PFSK-1 (cell line): ENCODE data around the gene FAM210B.

Experiments
- FOXP2 ChIP-seq: optimal IDR thresholded peaks from 2 replicates; pipeline ENCODE3; 2011; ENCODE audit warnings: borderline replicate concordance, control low read depth, inconsistent platforms; ENCODE audit not compliant: insufficient read depth; ENCODE audit errors: extremely low read length, extremely low read depth
- POLR2AphosphoS5 ChIP-seq: IDR thresholded peaks from 2 replicates; pipeline ENCODE4 v1.6.1; 2012; ENCODE audit warnings: low read depth, mild to moderate bottlenecking, control low read depth, low read length, moderate library complexity
- REST ChIP-seq, 2 experiments: IDR thresholded peaks; 2 replicates each; pipeline versions ENCODE4 v1.6.1 to v1.8.0; 2011 to 2012; ENCODE audit warnings: low read depth in 2 of 2, low read length in 2 of 2, control low read depth in 1 of 2, inconsistent platforms in 1 of 2, mild to moderate bottlenecking in 1 of 2, moderate library complexity in 1 of 2; ENCODE audit not compliant: insufficient read depth in 1 of 2
- SIN3A ChIP-seq: IDR thresholded peaks from 2 replicates; pipeline ENCODE4 v1.6.1; 2012; ENCODE audit warnings: mild to moderate bottlenecking, low read length, moderate library complexity, borderline replicate concordance; ENCODE audit not compliant: insufficient read depth
- TAF1 ChIP-seq: IDR thresholded peaks from 2 replicates; pipeline ENCODE4 v1.6.1; 2012; ENCODE audit warnings: low read length, control low read depth, borderline replicate concordance; ENCODE audit not compliant: insufficient read depth

The FAM210B gene

GRCh38 chr20:56360133-56360907 lies 1.5 kb downstream of the FAM210B start:
- TF ChIP-seq REST (IDR thresholded peaks at IDR 0.05; ENCODE audit: insufficient read depth in 1 of 2, low read depth in 2 of 2, low read length in 2 of 2): no peak
- TF ChIP-seq SIN3A: no peak
- no peak for TF ChIP-seq TAF1
- TF ChIP-seq FOXP2: no peak
- no peak for TF ChIP-seq POLR2AphosphoS5

GRCh38 chr20:56360908-56361205 lies 2.1 kb downstream of the FAM210B start:
- TF ChIP-seq TAF1: no peak
- TF ChIP-seq SIN3A: no peak
- no peak for TF ChIP-seq FOXP2
- TF ChIP-seq REST (IDR thresholded peaks at IDR 0.05; ENCODE audit: insufficient read depth in 1 of 2, low read depth in 2 of 2, low read length in 2 of 2): no peak
- no peak for TF ChIP-seq POLR2AphosphoS5

GRCh38 chr20:56361900-56362299 lies 3.1 kb downstream of the FAM210B start:
- TF ChIP-seq TAF1: no peak
- no peak for TF ChIP-seq SIN3A
- TF ChIP-seq FOXP2: no peak
- TF ChIP-seq POLR2AphosphoS5: no peak
- TF ChIP-seq REST (IDR thresholded peaks at IDR 0.05; ENCODE audit: insufficient read depth in 1 of 2, low read depth in 2 of 2, low read length in 2 of 2): no peak

- no peak for TF ChIP-seq SIN3A
- TF ChIP-seq TAF1: no peak
- no peak for TF ChIP-seq REST (IDR thresholded peaks at IDR 0.05; ENCODE audit: insufficient read depth in 1 of 2, low read depth in 2 of 2, low read length in 2 of 2)
- TF ChIP-seq FOXP2: no peak
- TF ChIP-seq POLR2AphosphoS5: no peak
These were observed 4.1 kb downstream of the FAM210B start for GRCh38 chr20:56362833-56363413.

- TF ChIP-seq SIN3A (no peak), FOXP2 (no peak), POLR2AphosphoS5 (no peak), REST (IDR thresholded peaks at IDR 0.05; ENCODE audit: insufficient read depth in 1 of 2, low read depth in 2 of 2, low read length in 2 of 2) (no peak), TAF1 (no peak)
These were observed 4.7 kb downstream of the FAM210B start for GRCh38 chr20:56363491-56363890.
